ENCODE measurements around the gene CLN6.
"Not testable (repeated sequence)": the region's sequence is repeated elsewhere in the genome, so short reads cannot be mapped to it uniquely, and the experiment has no call there.

The CLN6 gene

GRCh38 chr15:68205558-68205944, 24.0 kb downstream of the CLN6 start:
- no peak for DNase-seq

GRCh38 chr15:68204776-68205557, 24.6 kb downstream of the CLN6 start, which contains the start of gene CALML4:
Gene CALML4, minus strand, starts transcription at chr15:68205332. Its CDS starts 85 bp downstream, at chr15:68205247.
- peak; percentile 29 to 50 for DNase-seq

- DNase-seq: no peak
These were observed 25.2 kb downstream of the CLN6 start for GRCh38 chr15:68204361-68204760.

- no peak for DNase-seq
These were observed 25.6 kb downstream of the CLN6 start for GRCh38 chr15:68203956-68204355.

GRCh38 chr15:68203486-68203885, 26.0 kb downstream of the CLN6 start:
- DNase-seq: no peak

GRCh38 chr15:68202994-68203393, 26.5 kb downstream of the CLN6 start:
- not testable (repeated sequence) for DNase-seq

GRCh38 chr15:68201879-68202261, 27.7 kb downstream of the CLN6 start:
- no peak for DNase-seq

- no peak for DNase-seq
These were observed 28.2 kb downstream of the CLN6 start for GRCh38 chr15:68201153-68201878.

GRCh38 chr15:68200016-68200861, 29.3 kb downstream of the CLN6 start:
- no peak for DNase-seq

GRCh38 chr15:68199340-68199739, 30.2 kb downstream of the CLN6 start:
- DNase-seq: no peak

- DNase-seq: no peak
These were observed 31.7 kb downstream of the CLN6 start for GRCh38 chr15:68197661-68198437.

- DNase-seq: no peak
These were observed 32.4 kb downstream of the CLN6 start for GRCh38 chr15:68197170-68197492.

- no peak for DNase-seq
These were observed 32.9 kb downstream of the CLN6 start for GRCh38 chr15:68196445-68197169.

- DNase-seq: no peak
These were observed 34.0 kb downstream of the CLN6 start for GRCh38 chr15:68195336-68196112.

GRCh38 chr15:68192804-68193486, 36.6 kb downstream of the CLN6 start:
- DNase-seq: no peak

GRCh38 chr15:68192117-68192516, 37.4 kb downstream of the CLN6 start:
- no peak for DNase-seq

- no peak for DNase-seq
These were observed 38.0 kb downstream of the CLN6 start for GRCh38 chr15:68191555-68191954.

GRCh38 chr15:68190048-68190447, 39.5 kb downstream of the CLN6 start:
- no peak for DNase-seq

- DNase-seq: no peak
These were observed 40.9 kb downstream of the CLN6 start for GRCh38 chr15:68188647-68189046.

- DNase-seq: no peak
These were observed 42.0 kb downstream of the CLN6 start for GRCh38 chr15:68187559-68187958.

Data from inflammatory macrophage (primary cell).